NCI-H460 (cell line): ENCODE measurements around the gene HAX1. TPM values are rescaled to one million over a fixed set of nuclear protein-coding genes. Genes with fewer than 3 reads are reported as not detected.
A peak's percentile ranks its signal among the peaks of the same experiment; 100 is the strongest.
"Not testable (repeated sequence)": the region's sequence is repeated elsewhere in the genome, so short reads cannot be mapped to it uniquely, and the experiment has no call there.

Source experiments
- DNase-seq: peaks from one replicate; pipeline ENCODE4 v3.0.0-alpha.2; 2016; ENCODE audit warnings: low read depth; ENCODE audit errors: extremely low read depth
- total RNA-seq: library from RNA; depleted of rRNA; stranded (reverse); fragments of >200 nt; shearing (Covaris generic); gene quantifications from 2 replicates; pipeline ENCODE4 v1.2.3, GENCODE V29; 2014

Gene HAX1
- total RNA-seq, 1 experiment from 2014 or later, result 392 TPM

GRCh38 chr1:154272999-154273563, 652 bp downstream of the HAX1 start:
- DNase-seq, result no peak

GRCh38 chr1:154276797-154277196, 4.4 kb downstream of the HAX1 start:
- DNase-seq, result peak; percentile 25

GRCh38 chr1:154287591-154287990, 15.2 kb downstream of the HAX1 start:
- not testable (repeated sequence) for DNase-seq

DNA sequence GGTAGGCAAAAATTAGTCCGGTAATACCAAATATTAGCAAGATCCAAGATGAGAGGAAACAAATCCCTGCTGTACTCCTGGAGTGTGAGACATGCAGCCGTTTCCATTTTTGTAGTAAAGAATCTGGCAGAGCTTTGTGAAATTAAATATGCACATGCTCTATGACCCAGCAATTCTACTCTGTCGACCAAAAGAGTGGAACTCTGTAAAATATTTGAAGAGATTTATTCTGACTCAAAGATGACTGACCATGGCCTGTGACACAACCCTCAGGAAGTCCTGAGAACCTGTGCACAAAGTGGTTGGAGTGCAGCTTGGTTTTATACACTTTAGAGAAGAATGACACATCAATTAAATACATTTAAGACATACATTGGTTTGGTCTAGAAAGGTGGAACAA, 16.2 kb downstream of the HAX1 start:
- no peak for DNase-seq

DNA sequence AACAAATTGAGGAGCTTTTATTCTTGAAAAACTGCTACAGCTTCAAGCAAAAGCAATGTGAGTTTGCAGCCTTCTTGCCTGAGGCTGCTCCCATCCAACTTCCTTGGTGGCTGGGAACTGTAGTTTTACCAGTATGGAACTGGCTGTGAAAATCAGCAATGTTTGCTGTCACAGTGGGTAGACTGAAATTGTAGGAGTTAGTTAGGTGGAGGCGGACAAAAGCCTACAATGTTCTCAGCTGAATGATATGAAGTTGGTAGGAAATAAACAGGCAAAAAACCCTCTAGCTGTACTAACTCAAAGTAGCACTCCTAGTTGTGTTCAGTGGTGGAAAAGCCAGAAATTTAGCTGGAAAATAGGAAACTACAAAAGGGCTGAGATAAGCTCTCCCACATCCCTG, 18.5 kb downstream of the HAX1 start:
- no peak for DNase-seq

DNA sequence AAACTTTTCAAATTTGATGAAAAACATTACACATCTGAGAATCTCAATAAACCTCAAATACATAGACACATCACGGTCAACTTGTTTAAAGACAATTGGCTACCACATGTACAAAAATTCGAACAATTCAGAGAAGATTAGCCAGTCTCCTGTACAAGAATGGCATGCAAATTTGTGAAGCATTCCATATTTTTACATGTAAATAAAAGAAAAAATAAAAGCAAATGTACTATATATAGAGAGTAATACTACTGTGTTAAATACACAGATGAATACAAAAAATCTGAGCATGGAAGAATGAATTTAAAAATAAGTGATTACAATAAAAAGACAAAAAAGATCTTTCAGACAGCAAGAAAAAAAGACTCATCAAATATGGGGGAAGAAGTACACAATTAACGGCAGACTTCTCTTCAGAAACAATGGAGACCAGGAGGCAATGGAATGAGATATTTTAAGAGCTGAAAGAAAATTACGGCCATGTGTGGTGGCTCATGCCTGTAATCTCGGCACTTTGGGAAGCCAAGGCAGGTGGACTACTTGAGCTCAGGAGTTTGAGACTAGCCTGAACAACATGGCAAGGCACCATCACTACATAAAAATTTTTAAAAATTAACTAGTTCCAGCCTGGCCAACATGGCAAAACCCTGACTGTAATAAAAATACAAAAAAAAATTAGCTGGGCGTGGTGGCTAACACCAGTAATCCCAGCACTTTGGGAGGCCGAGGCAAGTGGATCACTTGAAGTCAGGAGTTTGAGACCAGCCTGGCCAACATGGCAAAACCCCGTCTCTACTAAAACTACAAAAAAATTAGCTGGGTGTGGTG, 23.2 kb downstream of the HAX1 start:
- no peak for DNase-seq

DNA sequence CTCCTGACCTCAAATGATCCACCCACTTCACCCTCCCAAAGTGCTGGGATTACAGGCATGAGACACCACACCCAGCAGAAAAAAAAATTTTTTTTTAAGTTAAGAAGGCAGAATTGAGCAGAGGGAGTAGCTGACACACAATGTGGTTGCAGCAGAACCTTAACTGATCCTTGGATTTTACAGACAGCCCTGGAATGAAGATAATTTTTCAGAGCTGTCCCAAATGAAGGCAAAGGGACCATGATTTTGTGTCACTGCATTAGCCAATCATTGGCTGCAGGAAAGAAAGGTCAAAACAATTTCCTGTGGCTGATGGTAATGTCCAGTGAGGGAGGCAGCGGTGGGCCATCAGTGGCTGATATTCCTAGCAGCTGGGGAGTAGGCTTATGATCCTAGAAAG, 29.2 kb downstream of the HAX1 start:
- DNase-seq, result no peak

- no peak for DNase-seq
These were observed 32.4 kb downstream of the HAX1 start for GRCh38 chr1:154304664-154305337.

DNA sequence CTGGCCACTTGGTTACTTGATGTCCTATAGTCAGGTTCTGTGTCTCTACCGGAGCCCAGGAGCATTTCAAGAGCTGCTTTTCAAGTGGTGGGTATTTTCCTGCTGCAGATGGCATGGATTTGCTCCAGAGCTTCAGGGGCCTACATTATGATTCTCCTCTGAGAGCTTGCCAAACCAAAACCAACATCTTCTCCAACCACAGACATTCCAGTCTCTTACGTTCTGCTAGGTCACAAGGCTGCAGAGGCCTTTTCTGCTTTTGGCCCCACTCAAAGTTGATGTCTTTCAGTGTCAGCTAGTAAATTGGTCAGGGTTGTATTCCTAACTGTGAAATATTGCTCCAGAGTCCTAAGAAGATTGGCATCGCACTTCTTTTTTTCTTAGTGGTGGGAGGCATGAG, 33.7 kb downstream of the HAX1 start:
- DNase-seq, result no peak

- not testable (repeated sequence) for DNase-seq
These were observed 35.3 kb downstream of the HAX1 start for GRCh38 chr1:154307670-154308270.

DNA sequence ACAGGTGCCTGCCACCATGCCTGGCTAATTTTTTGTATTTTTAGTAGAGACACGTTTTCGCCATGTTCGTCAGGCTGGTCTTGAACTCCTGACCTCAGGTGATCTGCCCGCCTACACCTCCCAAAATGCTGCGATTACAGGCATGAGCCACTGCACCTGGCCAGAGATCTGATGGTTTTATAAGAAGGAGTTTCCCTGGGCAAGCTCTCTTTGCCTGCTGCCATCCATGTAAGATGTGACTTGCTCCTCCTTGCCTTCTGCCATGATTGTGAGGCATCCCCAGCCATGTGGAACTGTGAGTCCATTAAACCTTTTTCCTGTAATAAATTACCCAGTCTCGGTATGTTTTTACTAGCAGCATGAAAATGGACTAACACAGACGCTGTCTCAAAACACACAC, 36.7 kb downstream of the HAX1 start:
- DNase-seq, result not testable (repeated sequence)

DNA sequence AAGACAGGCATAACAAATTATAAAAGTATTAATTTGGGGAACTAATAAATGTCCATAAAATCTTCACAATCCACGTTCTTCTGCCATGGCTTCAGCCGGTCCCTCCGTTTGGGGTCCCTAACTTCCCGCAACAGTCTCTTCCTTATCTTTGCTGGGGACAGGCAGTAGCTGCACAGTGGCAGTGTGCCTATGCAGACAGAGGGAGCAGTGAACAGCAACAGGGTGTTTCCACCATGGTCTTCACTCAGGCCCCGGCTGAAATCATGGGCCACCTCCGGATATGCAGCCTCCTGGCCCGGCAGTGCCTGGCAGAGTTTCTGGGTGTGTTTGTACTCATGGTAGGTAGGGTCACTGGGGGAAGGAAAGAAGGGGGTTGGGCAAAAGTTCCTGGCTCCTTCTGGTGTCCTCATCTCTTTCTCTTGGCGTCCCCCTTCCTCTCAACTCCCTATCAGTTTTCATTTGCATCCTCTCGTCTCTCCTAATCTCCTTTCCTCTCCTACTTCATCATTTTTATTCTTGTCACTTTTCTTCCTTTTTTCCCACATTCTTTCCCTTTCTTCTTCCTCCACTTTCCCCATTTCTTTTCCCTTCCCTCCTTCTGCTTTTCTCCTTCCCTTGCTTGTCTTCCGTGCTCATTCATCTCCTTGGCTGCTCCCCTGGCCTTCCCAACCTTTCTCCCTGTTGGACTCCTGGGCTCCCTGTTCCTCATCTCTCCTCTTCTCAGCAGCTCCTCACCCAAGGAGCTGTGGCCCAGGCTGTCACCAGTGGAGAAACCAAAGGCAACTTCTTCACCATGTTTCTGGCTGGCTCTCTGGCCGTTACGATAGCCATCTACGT, 40.0 kb downstream of the HAX1 start:
- DNase-seq, result not testable (repeated sequence)

- DNase-seq, result no peak
These were observed 40.6 kb downstream of the HAX1 start for GRCh38 chr1:154313066-154313356.

- not testable (repeated sequence) for DNase-seq
These were observed 41.8 kb downstream of the HAX1 start for GRCh38 chr1:154314226-154314625.

- DNase-seq, result no peak
These were observed 44.3 kb downstream of the HAX1 start for GRCh38 chr1:154316704-154317103.

DNA sequence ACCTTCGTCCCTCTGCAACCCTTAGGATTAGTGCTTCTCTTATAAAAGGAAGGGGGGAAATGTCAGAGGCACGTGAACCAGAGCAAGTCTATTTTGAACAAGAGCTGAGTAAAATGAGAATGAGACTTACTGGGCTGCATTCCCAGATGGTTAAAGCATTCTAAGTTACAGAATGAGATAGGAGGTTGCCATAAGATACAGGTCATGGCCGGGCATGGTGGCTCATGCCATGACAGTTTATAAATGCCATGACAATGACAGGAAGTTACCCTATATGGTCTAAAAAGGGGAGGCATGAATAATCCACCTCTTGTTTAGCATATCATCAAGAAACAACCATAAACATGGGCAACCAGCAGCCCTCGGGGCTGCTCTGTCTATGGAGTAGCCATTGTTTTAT, 46.0 kb downstream of the HAX1 start:
- DNase-seq, result no peak

DNA sequence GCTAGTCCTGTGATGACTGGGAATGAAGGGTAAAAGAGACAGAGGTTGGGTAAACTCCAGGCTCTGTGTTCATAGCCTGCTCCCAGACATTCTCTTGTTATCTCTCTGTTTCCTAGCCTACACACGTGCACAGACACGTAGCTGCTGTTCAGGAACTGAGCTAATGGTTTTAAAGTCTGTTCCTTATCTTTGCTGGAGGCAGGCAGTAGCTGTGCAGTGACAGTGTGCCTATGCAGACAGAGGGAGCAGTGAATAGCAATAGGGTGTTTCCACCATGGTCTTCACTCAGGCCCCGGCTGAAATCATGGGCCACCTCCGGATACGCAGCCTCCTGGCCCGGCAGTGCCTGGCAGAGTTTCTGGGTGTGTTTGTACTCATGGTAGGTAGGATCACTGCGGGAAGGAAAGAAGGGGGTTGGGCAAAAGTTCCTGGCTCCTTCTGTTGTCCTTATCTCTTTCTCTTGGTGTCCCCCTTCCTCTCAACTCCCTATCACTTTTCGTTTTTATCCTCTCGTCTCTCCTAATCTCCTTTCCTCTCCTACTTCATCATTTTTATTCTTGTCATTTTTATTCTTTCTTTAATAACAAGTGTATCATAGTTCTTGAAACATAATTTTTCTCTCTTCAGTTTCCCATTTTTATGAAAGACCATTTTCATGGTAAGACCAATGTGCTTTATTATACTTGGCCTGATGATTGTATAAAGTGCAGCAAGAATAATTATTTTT, 48.6 kb downstream of the HAX1 start, which contains the start of gene AQP10:
Gene AQP10, plus strand, starts transcription at position 212 of the 727 bp plus-strand sequence. Its CDS starts 63 bp downstream, at position 275.
- no peak for DNase-seq

GRCh38 chr1:154321609-154321934, 49.1 kb downstream of the HAX1 start:
- not testable (repeated sequence) for DNase-seq

- no peak for DNase-seq
These were observed 51.1 kb downstream of the HAX1 start for GRCh38 chr1:154323493-154323892.

DNA sequence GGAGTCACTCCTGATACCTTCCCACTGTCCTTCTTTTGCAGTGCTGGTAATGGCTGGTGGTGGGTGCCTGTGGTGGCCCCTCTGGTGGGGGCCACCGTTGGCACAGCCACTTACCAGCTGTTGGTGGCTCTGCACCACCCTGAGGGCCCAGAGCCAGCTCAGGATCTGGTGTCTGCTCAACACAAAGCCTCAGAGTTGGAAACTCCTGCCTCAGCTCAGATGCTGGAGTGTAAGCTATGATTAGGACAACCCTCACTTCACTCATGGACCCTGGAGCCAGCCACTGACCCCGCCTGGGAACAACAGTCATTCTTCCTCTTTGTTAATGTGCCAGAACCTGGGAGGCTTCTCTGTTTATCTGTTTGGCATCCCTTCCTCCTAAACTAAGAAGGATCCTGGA, 51.8 kb downstream of the HAX1 start:
- DNase-seq, result no peak
